ENCODE data around the gene MGAT5.
A peak's percentile ranks its signal among the peaks of the same experiment; 100 is the strongest.

MGAT5 gene

DNA sequence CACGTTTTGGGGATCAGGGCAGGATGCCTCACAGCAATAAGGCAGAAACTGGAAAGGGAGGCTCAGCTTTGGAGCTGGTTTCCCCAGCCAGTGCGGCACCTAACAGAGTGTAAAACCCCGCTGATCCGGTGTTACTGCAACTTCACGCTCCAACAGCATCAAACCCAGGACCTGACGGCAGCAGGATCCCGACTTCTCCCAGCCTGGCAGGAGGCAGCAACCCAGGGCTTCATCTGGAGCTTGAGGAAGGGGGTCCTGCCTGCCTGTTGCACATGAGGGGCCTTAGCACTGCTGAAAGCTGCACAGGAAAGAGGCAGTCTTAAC, 209.8 kb downstream of the MGAT5 start:
- H3K9ac ChIP-seq (ENCODE audit: low read length) = no peak overlapping the region
- H3K4me3 ChIP-seq (ENCODE audit: low read length) = no peak overlapping the region
- no peak overlapping the region for H3K27ac ChIP-seq (ENCODE audit: low read length)
- peaks cover 21% of the 10 kb centered on the region for H3K4me1 ChIP-seq (ENCODE audit: low read length)
- no peaks in the 10 kb centered on the region for H3K9me3 ChIP-seq (ENCODE audit: insufficient read depth, low read length)
- TF ChIP-seq, protein P1, sequence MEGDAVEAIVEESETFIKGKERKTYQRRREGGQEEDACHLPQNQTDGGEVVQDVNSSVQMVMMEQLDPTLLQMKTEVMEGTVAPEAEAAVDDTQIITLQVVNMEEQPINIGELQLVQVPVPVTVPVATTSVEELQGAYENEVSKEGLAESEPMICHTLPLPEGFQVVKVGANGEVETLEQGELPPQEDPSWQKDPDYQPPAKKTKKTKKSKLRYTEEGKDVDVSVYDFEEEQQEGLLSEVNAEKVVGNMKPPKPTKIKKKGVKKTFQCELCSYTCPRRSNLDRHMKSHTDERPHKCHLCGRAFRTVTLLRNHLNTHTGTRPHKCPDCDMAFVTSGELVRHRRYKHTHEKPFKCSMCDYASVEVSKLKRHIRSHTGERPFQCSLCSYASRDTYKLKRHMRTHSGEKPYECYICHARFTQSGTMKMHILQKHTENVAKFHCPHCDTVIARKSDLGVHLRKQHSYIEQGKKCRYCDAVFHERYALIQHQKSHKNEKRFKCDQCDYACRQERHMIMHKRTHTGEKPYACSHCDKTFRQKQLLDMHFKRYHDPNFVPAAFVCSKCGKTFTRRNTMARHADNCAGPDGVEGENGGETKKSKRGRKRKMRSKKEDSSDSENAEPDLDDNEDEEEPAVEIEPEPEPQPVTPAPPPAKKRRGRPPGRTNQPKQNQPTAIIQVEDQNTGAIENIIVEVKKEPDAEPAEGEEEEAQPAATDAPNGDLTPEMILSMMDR (IDR thresholded peaks at IDR 0.05; ENCODE audit: low read depth, low read length) = no peak
- TF ChIP-seq EZH2phosphoT487 (IDR thresholded peaks at IDR 0.05; ENCODE audit: low read depth) = no peak
- no peak overlapping the region for H3K4me2 ChIP-seq (ENCODE audit: low read length)
- no peaks in the 10 kb centered on the region for H3K79me2 ChIP-seq (ENCODE audit: low read length)
- 0 out of 2 replicates have a peak, but pooled peaks cover 2% of the 10 kb centered on the region for H4K20me1 ChIP-seq (ENCODE audit: insufficient read depth, low read length)
- H3K36me3 ChIP-seq (replicated peaks; ENCODE audit: low read depth, low read length) = no peaks in the 10 kb centered on the region
- H2AFZ ChIP-seq (ENCODE audit: low read depth, low read length) = no peak overlapping the region
- H3K27me3 ChIP-seq (ENCODE audit: low read depth, low read length) = no peaks in the 10 kb centered on the region

- Histone ChIP-seq H3K9ac (ENCODE audit: low read length) (no peak overlapping the region), H3K4me3 (ENCODE audit: low read length) (no peak overlapping the region), H3K4me1 (ENCODE audit: low read length) (peaks cover 19% of the 10 kb centered on the region), H4K20me1 (ENCODE audit: insufficient read depth, low read length) (no peaks in the 10 kb centered on the region), H3K27me3 (ENCODE audit: low read depth, low read length) (no peaks in the 10 kb centered on the region), H2AFZ (ENCODE audit: low read depth, low read length) (no peak overlapping the region), H3K9me3 (ENCODE audit: insufficient read depth, low read length) (no peaks in the 10 kb centered on the region), H3K79me2 (ENCODE audit: low read length) (no peaks in the 10 kb centered on the region), H3K4me2 (ENCODE audit: low read length) (no peak overlapping the region), H3K27ac (ENCODE audit: low read length) (no peak overlapping the region), H3K36me3 (replicated peaks; ENCODE audit: low read depth, low read length) (no peaks in the 10 kb centered on the region)
- TF ChIP-seq, protein P1 (IDR thresholded peaks at IDR 0.05; ENCODE audit: low read depth, low read length) = no peak
- no peak for TF ChIP-seq EZH2phosphoT487 (IDR thresholded peaks at IDR 0.05; ENCODE audit: low read depth)
These were observed 211.6 kb downstream of the MGAT5 start for GRCh38 chr2:134465228-134466105.

DNA sequence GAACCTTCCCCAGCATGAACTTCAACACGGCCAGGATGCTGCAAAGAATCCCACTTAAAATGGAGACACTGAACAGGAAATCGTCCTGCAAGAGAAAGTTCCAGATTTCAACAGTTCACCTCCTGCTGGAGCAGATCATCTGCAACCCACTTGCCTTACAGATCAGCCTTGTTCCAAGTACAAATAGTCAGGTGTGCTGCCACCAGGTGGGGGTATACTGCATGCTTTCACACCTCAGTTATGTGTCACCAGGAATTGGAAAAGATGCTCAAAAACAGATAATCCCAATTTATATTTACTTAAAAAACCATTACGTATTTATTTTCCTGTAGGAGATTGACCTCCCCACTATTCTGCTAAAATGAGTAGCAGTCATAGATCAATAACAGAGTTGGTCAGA, 212.3 kb downstream of the MGAT5 start:
- H3K4me1 ChIP-seq (ENCODE audit: low read length) = peaks cover 13% of the 10 kb centered on the region
- H3K4me2 ChIP-seq (ENCODE audit: low read length) = no peak overlapping the region
- H3K79me2 ChIP-seq (ENCODE audit: low read length) = no peaks in the 10 kb centered on the region
- H3K4me3 ChIP-seq (ENCODE audit: low read length) = no peak overlapping the region
- no peak overlapping the region for H3K9ac ChIP-seq (ENCODE audit: low read length)
- H3K27me3 ChIP-seq (ENCODE audit: low read depth, low read length) = no peaks in the 10 kb centered on the region
- H3K27ac ChIP-seq (ENCODE audit: low read length) = no peak overlapping the region
- no peaks in the 10 kb centered on the region for H3K36me3 ChIP-seq (replicated peaks; ENCODE audit: low read depth, low read length)
- H4K20me1 ChIP-seq (ENCODE audit: insufficient read depth, low read length) = no peaks in the 10 kb centered on the region
- TF ChIP-seq, protein P1 (IDR thresholded peaks at IDR 0.05; ENCODE audit: low read depth, low read length) = peak; percentile 84
- no peak for TF ChIP-seq EZH2phosphoT487 (IDR thresholded peaks at IDR 0.05; ENCODE audit: low read depth)
- no peak overlapping the region for H2AFZ ChIP-seq (ENCODE audit: low read depth, low read length)
- H3K9me3 ChIP-seq (ENCODE audit: insufficient read depth, low read length) = no peaks in the 10 kb centered on the region

DNA sequence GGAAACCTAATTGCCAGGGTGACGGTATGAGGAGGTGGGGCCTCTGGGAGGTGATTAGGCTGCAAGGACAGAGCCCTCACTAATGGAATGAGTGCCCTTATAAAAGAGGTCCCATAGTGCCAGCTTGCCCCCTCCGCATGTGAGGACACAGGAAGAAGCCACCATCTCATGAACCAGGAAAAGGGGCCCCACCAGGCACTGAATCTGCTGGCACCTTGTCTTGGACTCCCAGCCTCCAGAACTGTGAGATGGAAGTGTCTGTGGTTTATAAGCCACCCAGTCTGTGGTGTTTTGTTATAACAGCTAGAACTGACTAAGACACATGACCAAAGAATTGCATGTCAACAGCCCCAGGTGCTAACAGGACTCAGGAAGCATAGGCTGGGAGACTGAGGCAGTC, 214.3 kb downstream of the MGAT5 start:
- Histone ChIP-seq H3K36me3 (replicated peaks; ENCODE audit: low read depth, low read length) (no peaks in the 10 kb centered on the region), H3K4me1 (ENCODE audit: low read length) (peaks cover 11% of the 10 kb centered on the region; the same call in 1 of the 2 replicates), H3K4me3 (ENCODE audit: low read length) (no peak overlapping the region), H3K9ac (ENCODE audit: low read length) (no peak overlapping the region), H2AFZ (ENCODE audit: low read depth, low read length) (no peak overlapping the region), H3K27ac (ENCODE audit: low read length) (no peak overlapping the region), H3K4me2 (ENCODE audit: low read length) (no peak overlapping the region), H3K9me3 (ENCODE audit: insufficient read depth, low read length) (no peaks in the 10 kb centered on the region), H3K79me2 (ENCODE audit: low read length) (no peaks in the 10 kb centered on the region), H4K20me1 (ENCODE audit: insufficient read depth, low read length) (no peaks in the 10 kb centered on the region), H3K27me3 (ENCODE audit: low read depth, low read length) (no peaks in the 10 kb centered on the region)
- no peak for TF ChIP-seq EZH2phosphoT487 (IDR thresholded peaks at IDR 0.05; ENCODE audit: low read depth)
- TF ChIP-seq, protein P1 (IDR thresholded peaks at IDR 0.05; ENCODE audit: low read depth, low read length) = no peak

All from OCI-LY3 (cell line).